ENCODE results near the gene NFATC2. TPM values are rescaled to one million over a fixed set of nuclear protein-coding genes. Genes with fewer than 3 reads are reported as not detected.

NFATC2 gene
- total and polyA plus RNA-seq, 12 donors: 0.43 to 5.7 (median 3.3) TPM

DNA sequence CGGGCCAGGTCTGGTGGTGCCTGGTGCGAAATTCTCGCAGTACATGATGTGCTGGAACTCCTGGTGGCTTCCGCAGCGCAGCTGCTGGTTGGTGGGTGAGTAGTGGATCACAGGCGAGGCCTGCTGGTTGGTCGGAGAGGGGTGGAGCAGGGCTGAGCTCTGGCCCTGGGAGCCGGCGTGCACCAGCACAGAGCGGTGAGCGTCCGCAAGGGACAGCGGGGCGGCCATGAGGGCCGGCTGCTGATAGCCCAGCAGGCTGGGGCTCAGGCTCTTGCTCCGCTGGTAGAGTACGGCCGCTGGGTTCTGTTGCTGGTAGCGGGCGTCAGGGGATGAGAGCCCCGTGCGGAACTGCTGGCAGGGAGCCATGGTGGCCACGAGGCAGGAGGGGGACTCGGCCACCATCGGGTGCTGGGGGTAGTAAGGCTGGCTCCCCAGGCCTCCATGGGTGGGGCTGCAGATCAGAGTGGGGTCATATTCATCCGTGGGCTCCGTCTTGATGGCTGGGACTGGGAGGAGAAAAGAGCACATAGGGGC lies 110.2 kb downstream of the NFATC2 start:
- H3K4me3 ChIP-seq: no peak overlapping the region
- TF ChIP-seq, protein P1, sequence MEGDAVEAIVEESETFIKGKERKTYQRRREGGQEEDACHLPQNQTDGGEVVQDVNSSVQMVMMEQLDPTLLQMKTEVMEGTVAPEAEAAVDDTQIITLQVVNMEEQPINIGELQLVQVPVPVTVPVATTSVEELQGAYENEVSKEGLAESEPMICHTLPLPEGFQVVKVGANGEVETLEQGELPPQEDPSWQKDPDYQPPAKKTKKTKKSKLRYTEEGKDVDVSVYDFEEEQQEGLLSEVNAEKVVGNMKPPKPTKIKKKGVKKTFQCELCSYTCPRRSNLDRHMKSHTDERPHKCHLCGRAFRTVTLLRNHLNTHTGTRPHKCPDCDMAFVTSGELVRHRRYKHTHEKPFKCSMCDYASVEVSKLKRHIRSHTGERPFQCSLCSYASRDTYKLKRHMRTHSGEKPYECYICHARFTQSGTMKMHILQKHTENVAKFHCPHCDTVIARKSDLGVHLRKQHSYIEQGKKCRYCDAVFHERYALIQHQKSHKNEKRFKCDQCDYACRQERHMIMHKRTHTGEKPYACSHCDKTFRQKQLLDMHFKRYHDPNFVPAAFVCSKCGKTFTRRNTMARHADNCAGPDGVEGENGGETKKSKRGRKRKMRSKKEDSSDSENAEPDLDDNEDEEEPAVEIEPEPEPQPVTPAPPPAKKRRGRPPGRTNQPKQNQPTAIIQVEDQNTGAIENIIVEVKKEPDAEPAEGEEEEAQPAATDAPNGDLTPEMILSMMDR (IDR thresholded peaks at IDR 0.05): no peak
- intact Hi-C loops (cut with DNase I): no loop called here
- peaks cover 0 to 34% (median 0%) of the 10 kb centered on the region in 9 donors for H3K36me3 ChIP-seq
- H3K27ac ChIP-seq: no peak overlapping the region
- H3K4me1 ChIP-seq: peaks cover 0 to 21% (median 16%) of the 10 kb centered on the region in 9 donors
- no peak for DNase-seq
- no peaks in the 10 kb centered on the region for H3K27me3 ChIP-seq
- H3K9me3 ChIP-seq: no peaks in the 10 kb centered on the region
- 94 to 97% methylated on average over 27 of the region's 27 CpGs for WGBS, 2 donors
- ATAC-seq: no peak

DNA sequence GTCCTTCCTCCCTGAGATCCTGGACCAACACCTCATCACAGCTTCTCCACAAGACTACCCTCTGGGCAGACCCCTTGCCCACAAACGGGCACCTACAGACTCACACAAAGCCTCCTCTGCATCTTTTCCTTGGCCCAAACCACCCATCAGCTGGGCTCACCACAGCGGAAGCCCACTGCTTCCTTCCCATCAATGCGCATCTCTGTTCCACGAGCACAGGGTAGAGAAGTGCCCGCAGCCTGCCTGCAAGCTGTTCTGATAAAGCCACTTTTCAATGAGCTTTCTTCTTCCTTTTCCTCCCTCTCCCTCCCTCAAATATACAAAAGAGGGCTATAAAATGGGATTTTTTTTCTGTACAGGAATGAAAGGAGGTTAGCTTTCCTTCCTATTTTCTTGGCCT lies 111.2 kb downstream of the NFATC2 start:
- ATAC-seq: no peak
- Histone ChIP-seq H3K27ac (no peak overlapping the region), H3K4me1 (peaks cover 0 to 21% (median 16%) of the 10 kb centered on the region in 9 donors), H3K4me3 (no peak overlapping the region), H3K27me3 (no peaks in the 10 kb centered on the region), H3K36me3 (peaks cover 0 to 34% (median 0%) of the 10 kb centered on the region in 9 donors), H3K9me3 (no peaks in the 10 kb centered on the region)
- DNase-seq: no peak
- 73 to 83% methylated on average over 5 of the region's 5 CpGs for WGBS, 2 donors
- intact Hi-C loops (cut with DNase I): no loop called here
- TF ChIP-seq, protein P1 (IDR thresholded peaks at IDR 0.05): no peak

DNA sequence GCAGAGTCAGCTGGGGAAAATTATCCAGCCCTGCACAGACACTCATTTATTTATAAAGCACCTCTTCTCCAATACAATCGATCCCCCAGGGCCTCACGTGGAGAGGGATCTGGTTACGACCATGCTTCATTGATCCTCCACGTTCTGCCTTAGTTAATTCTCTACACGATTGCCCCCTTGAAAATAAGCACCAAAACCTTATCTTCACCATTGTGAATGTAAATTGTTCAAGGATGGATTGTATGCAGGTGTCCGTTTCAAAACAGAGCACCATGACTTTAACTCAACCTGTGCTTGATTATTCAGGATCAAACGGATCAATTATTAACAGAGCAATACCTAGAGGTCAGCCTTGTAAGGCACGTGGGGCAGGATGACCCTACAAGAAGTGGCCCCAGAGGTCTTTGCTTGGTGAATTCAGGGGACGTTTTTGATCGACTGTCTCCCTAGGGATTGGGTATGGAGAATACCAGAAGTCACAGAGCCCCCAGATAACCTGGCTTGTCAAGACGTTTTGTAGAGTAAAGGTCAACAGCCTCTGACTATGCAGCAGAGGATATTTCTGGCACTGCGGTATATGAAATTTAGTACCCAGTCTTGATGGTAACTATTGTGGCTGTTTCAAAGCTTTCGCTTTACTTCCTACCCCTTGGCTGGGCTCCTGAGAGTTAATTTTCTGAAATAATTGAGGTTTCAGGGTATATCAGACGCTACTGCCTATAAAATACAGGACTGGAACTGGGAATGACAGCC lies 112.1 kb downstream of the NFATC2 start:
- Histone ChIP-seq H3K9me3 (no peaks in the 10 kb centered on the region), H3K36me3 (peaks cover 0 to 30% (median 0%) of the 10 kb centered on the region in 9 donors), H3K27ac (no peak overlapping the region), H3K27me3 (no peaks in the 10 kb centered on the region), H3K4me3 (no peak overlapping the region), H3K4me1 (peaks cover 0 to 21% (median 16%) of the 10 kb centered on the region in 9 donors)
- TF ChIP-seq, protein P1 (IDR thresholded peaks at IDR 0.05): no peak
- intact Hi-C loops (cut with DNase I): no loop called here
- DNase-seq: no peak
- WGBS, 2 donors: 74 to 80% methylated on average over 14 of the region's 14 CpGs
- ATAC-seq: peak in 2 of 8 donors; percentile 39 to 51

DNA sequence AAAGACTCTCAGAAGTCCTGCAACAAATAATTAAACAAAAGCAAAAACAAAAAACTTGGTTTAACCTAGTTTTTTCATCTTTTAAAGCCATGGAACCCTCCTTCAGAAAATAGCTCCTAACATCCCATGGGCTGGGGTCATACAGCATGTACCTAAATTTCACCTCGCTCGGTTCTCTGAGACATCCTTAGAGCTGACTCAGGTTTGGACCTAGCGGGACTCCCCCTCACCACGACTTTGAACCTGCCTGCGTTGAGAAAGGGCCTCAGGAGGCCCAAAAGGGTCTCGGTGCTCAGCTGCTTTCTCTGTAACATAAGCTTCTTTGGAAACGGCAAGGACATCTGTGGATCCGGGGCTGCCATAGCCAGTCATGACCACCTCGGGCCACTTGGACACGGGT lies 112.8 kb downstream of the NFATC2 start:
- TF ChIP-seq, protein P1 (IDR thresholded peaks at IDR 0.05): no peak
- Histone ChIP-seq H3K4me1 (peaks cover 0 to 21% (median 16%) of the 10 kb centered on the region in 9 donors), H3K9me3 (no peaks in the 10 kb centered on the region), H3K4me3 (no peak overlapping the region), H3K36me3 (peaks cover 0 to 23% (median 0%) of the 10 kb centered on the region in 9 donors), H3K27me3 (no peaks in the 10 kb centered on the region), H3K27ac (no peak overlapping the region)
- intact Hi-C loops (cut with DNase I): no loop called here
- ATAC-seq (no peak), DNase-seq (no peak)
- WGBS, 2 donors: 87 to 92% methylated on average over 10 of the region's 10 CpGs

All from heart right ventricle (tissue), 16 donors.